Fibroblast of the conjunctiva (primary cell): ENCODE results near the gene MAP3K4.

Experiments used
- DNase-seq: peaks from one replicate; pipeline ENCODE4 v3.0.0-alpha.2; 2010; ENCODE audit warnings: low read depth

Gene MAP3K4

DNA sequence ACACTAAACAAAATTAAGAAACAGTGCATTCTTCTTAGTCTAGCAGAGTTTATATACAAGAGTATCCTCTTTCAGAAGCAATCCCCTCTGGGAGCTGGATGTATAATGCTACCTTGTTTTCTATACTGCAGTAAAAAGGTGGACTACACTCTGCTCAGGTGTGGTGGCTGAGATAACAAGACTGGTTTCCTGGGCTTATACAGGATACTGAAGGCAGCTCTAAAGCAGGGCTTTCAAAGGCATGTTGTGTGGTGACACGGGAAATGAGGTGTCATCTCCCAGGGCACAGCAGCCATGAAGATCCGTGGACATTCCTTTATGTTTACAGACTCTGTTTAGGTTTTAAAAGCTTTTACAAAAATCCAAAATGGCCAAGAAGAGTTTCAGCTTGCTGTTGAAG, 136.7 kb downstream of the MAP3K4 start:
- no peak for DNase-seq

DNA sequence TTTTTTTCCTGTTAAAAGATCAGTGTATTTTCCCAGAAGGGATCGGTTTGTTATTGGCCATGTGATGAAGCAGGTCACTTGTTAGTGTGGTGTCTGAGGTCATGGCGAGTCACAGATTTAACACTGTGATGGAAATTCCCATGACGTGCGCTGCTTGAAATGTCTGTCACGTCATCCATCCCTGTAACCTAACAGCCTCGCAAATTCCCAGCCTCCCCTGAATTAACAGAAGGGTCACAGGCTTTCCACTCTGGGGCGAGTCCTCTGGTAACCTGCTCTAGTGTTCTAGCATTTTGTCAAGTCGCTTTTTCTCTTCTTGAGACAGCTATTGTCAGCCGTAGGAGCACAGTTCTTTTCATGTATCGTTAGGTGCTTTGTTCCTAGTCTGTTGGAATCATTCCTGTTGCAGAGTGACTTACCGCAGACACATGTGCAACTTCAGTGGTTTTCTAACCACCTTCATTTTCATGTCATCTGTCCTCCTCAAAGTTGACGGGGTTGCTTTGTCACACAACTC, 137.2 kb downstream of the MAP3K4 start:
- no peak for DNase-seq

DNA sequence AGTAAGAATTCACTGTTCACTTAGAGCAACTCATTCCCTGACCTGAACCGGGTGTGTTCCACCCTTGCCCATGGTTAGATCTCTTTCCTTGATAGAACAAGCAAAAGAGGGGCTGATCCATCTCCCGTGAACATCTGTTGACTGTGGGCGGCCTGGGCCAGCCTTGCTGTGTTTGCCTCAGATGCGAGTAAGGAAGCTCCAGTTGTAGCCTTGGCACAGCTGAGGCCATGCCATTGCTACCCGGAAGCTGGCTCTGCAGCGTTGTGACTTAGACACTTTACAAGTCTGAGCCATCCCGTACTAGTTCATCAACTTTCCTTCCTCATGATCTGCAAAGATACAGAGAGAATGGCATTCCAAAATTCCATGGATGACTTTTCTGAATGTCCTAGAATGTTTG, 139.0 kb downstream of the MAP3K4 start:
- no peak for DNase-seq

DNA sequence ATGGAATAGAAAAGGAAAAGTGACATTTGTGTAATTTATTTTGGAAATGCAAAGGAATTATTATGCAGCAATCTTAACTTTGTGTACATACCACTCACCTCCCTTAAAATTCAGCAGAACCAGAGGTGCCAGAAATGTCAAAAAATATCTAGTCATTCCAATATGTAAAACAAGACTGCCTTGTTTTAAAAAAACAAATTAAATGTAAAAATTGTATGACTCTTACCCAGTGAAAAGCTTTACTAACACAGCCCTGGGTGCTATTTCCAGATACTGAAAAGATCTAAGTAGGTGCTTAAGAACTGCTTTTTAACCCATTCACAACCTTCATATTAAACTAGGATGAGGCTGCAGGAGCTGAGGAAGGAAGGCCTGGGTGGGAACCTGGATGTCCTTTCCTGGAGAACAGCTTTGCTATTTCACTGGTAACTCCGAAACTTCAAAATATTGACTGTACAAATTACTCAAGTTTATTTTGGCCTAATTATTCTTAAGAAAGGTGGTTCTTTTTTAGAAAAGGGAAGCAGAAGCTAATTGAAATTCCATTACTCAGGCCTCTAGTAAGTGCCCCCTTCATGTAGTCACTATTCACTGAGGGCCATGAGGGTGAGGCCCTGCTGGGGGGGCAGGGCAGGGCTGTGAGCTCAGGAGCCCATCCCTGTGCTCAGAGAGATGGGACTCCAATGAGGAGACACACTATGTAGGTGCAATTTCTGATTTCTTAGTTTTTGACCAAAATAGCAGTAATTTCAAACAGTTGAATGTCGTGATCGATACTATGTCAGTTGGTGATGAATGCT, 139.6 kb downstream of the MAP3K4 start:
- DNase-seq: no peak

DNA sequence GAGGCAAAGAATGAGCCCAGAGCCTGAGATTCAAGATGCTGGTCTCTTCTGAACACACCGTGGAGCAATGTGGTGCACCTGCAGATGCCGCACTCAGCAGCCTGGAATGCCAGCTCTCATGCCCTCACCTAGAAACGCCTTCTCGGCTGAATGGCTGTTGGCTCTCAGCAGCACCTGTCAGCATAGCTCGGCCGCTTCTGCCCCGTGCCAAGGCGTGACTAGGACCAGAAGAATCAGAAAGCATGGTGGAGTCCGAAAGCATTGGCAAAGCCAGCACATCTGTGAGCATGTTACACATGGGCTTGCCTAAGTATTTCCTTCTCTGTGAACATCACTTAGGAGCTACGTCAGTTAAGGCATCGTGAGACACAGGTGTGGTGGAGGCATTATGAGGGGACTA, 140.8 kb downstream of the MAP3K4 start:
- DNase-seq: no peak

DNA sequence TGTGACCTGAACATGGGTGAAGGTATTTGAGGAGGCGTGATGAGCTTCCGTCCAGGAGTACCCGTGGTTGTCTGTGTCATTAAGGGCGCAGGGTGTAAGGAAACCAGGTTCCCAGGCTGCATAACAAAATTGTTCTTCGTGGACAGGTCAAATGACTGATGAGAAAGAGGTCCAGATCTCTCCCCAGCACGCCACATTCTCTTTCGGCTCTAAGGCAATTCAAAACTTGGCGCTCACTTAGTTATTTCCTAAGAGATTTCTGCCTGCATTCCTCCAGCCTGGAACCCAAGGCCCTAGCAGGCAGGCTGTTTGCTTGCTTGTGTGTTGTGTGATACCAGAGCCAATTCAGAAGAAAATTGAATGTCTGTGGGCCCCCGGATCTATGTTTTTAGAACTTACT, 142.4 kb downstream of the MAP3K4 start:
- DNase-seq: no peak

DNA sequence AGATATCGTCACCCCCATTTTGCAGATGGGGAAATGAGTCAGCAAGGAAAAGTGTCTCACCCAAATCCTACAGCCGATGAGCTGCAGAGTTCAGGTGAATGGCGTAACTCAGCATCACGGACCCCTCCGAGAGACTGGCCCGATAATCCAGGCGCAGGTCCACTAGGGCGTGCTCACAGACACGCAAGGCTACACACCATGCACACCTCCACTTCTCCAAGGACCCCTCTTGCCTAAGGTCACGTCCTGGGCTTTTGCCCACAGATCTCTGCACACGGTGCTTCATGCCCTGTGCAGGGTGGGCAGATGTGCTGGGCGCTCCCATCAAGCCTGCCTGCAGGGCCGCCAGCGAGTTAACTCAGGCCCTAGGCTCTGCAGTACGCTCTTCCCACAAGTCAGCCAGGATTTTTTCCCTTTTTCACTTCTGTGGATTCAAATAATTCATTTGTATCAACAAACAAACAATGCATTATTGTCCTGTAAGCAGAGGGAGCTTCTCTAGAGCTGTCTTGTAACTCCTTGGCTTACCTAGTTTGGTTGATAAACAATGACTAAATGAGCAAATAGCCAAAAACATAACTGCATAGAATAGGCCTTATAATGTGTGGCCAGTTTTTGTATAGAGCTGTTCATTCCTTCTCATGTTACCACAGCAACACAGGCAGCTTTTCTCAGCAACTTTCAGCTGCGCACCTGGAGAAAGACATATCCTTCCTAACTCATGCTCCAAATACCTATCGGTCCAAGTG, 143.2 kb downstream of the MAP3K4 start:
- no peak for DNase-seq

DNA sequence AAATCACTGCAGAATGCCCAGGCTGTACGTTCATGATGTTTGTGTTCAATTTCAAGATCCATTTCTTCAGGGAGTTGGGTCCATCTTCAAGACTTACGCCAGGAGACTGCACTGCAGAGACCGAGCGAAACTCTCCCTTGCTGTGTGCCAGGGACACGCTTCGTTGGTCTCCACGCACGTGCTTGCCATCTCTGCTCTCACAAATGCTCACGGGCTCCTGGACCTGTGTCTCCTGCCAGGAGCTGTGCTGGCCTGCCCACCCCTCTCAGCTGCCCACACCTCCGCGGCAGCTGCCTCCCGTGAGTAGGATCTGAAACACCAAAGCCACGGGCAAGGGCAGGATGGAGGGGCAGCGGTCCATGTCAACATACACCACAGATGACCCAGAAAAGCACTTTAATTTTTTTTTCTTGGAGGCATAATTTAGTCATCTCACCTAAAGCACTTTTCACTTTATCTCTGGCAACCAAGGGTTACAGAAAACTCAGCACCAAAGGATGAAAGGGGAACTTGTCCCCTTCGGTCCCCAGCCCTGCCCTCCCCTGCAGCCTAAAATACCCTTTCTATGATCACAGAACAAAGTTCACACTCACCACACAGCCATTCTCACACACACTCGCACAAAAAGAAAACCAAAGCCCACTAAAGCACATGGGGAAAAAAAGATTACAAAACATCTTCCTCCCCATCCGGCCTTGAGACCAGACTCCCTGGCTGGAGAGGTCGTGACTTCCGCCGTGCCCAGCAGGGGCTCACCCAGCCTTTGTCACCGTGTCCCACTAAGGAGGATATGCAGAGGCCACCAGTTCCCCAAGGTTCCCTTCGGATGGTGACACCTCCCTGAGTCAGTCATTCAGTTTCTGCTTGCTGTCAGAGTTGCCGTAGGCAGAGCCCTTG, 144.4 kb downstream of the MAP3K4 start:
- no peak for DNase-seq

DNA sequence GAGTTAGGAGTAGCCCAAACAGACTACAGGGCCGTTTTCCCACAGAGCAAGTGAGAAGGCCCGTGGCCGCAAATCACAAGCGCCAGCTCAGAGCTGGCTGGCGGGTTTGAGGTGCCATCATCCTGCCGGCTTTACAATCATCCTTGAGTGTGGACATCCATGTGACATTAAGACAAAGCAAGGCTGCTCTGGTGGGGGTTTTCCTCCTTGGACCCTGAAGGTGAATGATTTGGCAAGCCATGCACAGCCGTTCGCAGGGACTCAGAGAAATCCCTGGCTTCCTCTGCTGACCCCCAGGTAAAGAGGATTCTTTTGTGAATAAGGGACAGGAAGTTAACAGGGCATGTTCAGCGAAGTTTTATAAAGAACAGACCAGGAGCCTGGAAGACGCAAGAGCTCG, 145.1 kb downstream of the MAP3K4 start:
- no peak for DNase-seq

DNA sequence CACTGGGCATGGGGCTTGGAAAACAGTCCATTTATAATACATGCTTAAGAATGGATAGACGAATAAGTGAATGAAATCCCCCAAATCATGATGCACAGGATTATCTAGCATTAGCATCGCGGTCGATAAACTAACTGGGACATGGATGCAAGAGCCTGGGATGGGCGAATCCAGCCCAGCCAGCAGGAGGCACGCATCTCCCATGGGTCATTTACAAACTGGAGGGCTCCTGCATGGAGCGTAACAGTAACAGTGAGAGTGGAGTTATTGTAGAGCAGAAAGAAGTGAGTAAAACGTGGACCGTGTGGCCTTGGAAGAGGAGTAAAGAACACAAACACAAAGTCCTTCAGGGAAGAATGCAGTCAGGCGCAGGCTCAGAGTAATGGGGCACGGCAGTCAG, 145.8 kb downstream of the MAP3K4 start:
- no peak for DNase-seq

DNA sequence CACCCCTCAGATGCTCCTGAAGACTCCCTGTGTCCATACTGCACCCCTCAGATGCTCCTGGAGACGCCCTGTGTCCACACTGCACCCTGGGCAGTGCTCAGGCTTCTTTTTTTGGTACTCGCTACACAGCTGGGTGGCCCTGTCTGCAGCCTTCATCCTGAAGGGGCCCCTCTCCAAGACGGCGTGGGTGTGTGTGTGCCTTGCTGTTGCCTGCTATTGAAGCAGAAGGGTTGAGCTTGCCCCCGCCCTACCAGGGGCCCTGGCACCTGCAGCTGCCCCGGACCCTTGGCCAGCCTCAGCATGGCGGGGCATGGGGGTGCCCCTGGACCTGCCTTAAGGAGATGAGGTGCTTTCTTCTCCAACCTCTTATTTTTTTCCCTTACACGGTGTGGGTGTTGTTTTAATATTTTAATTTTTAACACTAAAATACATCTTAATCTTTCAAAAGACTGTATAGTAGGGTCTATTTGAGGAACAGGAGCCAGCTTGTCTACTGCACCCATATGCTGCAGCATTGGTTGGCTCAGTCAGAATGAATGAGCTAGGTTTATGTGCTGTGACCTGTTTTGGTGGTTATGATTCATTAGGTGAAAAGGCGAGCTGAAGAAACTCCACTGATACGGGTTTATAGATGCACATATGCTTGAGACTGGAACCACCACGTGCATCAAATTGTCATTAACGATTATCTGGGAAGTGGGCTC, 146.4 kb downstream of the MAP3K4 start:
- DNase-seq: no peak

DNA sequence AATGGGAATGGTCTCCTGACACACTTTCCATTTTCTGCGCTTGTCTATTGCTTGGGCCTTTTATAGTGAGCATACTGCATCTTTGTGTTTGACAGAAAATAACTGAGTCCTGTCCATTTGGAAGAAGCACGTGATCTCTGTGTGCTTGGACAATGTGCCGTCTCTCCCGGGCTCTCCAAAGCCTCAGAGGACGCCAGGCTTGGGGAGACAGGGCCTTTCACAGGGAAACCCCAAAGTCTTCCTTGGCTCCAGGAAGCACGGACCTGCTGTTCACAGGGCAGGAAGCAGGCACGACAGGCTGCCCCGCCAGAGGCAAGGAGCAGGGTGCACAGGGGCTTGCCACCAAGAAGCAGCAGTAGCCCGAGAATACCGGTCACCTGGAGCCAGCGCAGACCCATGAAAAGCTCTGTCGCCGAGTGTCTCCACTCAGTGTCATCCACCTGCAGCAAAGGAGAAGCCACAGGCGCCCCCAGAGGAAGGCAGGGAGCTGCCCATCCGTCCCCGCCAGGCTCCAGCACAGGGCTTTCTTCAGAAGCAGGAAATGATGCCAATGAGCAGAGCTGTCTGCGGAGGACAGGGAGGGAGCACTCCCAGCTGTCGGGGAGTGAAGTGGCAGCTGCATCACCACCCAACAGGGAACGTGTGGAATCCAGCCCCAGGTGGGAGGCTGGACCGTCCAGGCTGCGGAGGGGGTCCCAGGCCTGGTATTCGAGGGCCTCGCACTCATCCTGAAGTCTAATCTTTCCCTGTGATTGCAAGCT, 147.2 kb downstream of the MAP3K4 start:
- DNase-seq: no peak

DNA sequence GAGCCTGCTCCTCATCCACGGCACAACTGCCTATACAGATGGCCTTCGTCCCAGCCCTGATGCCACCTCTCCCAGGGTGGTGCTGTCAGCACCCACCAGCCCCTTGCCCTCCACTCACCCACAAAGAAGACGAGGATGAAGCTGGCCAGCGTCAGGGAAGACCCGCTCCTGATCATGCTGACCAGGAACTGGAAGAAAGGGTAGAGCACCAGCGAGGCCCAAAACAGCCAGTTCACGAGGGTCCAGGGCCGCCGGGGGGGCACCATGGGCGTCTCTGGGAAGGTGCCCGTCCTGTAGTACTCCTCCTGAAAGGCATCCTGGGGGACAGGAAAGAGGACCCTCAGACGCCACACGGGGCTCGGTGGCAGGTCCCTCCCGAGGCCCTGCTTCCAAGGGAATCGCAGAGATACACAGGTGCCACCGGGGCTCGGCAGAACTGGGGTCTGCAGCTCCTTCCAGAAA, 147.8 kb downstream of the MAP3K4 start:
- DNase-seq: no peak

DNA sequence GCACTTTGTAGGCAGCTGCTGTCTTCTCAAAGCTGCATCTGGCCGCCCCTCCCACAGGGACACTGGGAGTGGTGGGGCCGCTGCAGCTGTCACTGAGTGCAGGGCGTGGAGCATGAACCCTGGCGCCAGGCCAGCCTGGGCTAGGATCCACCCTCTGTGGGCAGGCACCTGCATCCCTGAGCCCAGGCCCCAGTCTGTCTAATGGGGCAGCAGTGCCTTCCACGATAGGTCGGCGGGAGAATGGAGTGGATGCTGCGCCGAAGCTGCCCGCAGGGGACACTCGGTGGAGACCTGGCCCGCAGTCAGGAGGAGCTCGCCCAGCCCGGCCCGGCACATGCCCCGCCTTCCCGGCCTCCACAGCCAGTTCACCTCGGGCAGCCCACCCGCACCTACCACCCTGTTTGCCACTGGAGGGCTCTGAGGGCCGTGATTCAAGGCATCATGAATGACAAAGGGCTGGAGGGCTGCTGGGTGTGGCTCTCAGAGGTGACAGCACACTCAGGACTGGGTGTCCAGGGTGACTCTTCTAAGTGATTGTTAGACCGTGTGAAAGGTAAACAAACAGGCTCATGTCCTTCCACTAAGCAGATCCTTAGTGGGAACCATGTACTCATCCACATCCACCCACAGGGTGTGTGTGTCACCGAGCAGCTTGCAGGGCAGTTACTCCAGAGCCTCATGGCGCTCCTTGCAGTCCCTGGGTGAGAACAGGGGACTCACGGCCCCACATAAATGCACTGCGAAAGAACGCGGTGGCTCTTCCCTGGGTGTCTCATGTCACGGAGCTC, 148.4 kb downstream of the MAP3K4 start:
- no peak for DNase-seq

DNA sequence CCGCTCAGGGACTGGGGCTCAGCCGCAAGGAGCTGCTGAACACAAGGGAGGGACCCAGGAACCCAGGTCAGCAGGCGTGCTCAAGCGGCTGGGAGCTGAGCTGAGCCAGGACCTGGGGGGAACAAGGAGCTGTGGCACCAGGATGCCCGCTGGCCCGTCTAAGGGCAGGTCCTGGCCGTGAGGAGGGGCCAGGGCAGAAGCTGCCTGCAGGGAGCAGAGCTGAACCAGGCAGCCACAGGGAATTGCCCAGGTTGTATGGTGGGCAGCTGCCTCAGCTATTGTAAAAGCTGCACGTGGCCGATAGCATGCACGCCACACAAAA, 148.9 kb downstream of the MAP3K4 start:
- DNase-seq: no peak

DNA sequence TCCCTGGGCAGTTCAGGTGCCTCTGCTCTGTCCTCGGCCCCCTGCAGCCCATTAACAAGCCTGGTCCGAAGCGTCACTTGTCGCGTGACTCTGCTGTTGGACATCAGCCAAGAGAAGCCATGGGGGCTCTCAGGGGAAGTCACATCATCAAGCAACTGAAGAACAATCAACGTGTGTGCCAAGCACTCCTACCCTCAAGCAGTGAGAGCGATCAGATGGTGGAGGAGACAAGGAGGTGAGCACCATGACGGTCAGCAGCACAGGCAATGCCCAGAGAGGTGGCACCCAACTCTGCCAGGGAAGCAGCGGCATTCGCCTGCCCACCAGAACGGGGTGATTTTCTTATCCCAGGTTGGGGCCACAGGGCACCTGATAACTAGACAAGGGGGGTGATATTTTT, 149.6 kb downstream of the MAP3K4 start:
- DNase-seq: no peak

DNA sequence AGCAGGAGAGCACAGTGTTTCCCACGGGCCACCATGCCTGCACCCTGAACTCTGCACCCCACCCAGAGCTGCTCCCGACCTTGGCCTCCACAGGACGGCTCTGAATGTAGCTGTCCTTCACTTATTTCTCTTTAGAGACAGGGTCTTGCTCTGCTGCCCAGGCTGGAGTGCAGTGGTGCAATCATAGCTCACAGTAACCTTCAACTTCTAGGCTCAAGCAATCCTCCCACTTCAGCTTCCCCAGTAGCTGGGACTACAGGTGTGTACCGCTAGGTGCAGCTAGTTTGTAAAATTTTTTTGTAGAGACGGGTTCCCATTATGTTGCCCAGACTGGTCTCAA, 151.4 kb downstream of the MAP3K4 start:
- no peak for DNase-seq

DNA sequence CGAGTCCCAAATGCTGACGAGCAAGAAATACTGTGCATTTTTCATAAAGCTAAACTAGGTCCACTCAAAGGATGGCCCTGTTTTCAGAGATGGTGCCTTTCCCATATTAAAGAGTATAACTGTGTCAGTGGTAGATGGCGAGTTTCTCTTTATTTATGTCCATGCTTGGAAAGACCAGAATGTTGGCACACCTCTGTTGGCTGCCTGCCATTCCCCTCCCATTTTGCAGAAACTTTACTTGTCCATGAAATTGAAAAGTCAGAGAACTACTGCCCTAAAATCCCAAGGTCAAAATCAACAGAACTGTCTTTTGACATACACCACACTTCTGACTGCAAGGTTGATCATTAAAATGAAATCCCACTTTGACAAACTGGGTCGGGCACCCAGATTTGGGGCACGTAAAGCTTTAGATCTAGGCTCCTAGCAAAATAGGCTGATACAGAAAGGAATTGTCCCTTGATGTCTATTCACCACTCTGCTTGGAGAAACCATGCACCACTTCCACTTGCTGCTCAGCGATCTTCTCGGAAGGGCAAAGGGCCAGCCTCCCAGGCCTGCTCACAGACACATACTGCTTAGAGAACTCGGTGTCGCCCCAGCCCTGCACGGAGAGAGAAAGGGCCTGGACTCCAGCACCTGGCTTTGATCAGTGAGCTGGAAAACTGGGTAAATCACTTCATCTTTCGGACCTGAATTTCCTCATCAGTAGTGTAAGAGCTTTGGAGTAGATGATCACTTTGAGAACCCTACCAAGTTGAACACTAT, 152.3 kb downstream of the MAP3K4 start:
- DNase-seq: no peak

DNA sequence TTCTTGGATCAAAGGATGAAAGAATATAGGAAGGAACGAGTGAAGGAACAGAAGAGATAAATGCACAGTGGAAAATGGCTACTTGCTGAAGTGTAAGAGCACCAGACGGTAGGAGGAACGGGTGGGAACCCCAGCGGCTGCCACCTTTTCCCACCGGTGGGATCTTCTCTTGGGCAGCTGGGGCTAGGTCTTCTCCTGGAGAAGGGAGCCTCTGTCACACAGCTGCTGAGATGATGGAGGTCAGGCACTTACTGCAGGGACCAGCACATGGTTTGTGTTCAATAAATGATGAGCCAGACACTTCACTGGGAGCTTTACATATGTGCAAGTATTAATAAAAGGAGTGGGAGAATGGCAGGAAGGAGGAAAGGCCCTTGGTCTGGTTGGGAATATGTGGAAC, 158.6 kb downstream of the MAP3K4 start:
- no peak for DNase-seq

DNA sequence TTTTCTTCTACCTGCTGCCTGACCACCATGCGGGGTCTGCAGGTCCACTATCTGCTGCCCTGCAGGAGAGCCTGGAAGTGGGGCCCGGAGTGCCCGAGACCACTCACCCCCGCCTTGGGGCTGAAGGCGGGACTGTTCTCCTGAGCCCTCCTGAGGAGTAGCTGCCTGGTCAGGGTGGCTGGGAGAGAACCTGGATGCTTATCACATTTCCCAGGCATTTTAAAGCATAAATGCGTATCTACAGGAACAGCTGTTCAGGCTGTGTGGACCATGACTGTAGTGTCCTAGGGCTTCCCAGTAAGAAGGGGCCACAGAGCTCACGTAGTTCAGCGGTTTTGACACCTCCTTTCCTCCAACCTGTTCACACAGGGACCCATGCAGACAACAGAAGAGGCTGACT, 159.0 kb downstream of the MAP3K4 start:
- no peak for DNase-seq
